ENCODE measurements around the gene NFYA.

Gene NFYA

DNA sequence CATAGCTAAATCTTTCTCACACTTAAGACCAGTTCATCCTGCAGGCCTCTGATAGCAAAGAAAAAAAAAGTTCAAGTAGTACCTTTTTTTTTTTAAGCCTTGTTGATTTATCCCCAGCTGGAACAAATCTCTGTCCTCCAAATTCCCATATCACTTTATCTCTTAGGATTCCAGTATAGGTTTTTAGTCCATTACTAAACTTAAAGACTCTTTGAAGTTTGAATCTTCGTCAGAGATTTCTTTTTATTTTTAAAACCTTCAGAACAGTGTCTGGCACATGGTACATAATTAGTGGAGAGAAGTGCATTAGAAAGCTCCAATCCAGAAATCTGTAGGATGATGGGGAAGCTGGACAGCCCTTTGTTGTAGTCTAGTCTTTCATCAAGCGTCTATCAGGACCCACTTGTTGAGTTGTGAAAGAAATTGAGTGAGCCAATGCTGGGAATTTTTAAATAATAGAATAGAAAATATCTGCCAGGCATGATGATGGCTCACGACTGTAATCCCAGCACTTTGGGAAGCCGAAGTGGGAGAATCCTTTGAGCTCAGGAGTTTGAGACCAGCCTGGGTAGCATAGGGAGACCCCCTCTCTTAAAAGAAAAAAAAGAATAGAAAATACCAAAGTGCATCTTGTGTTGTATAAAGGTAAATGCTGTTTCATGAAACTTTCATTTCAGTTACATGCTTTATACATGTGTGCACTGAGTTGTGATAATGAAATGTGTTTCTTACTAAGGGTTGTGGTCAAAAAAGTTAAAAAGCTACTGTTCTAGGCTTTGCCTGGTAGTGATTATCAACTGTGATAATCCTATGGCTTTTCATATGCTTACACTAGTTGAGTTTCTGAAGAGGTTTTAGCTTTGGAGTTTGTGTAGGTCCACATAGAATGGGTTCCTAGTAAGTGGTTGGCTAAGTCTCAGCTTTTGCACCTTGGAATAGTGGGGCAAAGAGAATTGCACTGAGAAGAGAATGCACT, 3.2 kb downstream of the NFYA start:
- Histone ChIP-seq H3K4me3 (ENCODE audit: low read depth, low read length) (no peak overlapping the region), H3K27ac (no peak overlapping the region), H3K4me1 (peaks cover 6% of the 10 kb centered on the region), H2AFZ (no peak overlapping the region), H3K27me3 (ENCODE audit: control insufficient read depth, insufficient read depth, low read length) (no peaks in the 10 kb centered on the region), H3K4me2 (ENCODE audit: low read length) (no peak overlapping the region), H3K9ac (no peak overlapping the region), H3K36me3 (ENCODE audit: control insufficient read depth, insufficient read depth, low read length) (no peaks in the 10 kb centered on the region), H3K9me3 (ENCODE audit: control insufficient read depth, low read length) (no peaks in the 10 kb centered on the region), H3K79me2 (peaks cover 8% of the 10 kb centered on the region)
- TF ChIP-seq, protein P1, sequence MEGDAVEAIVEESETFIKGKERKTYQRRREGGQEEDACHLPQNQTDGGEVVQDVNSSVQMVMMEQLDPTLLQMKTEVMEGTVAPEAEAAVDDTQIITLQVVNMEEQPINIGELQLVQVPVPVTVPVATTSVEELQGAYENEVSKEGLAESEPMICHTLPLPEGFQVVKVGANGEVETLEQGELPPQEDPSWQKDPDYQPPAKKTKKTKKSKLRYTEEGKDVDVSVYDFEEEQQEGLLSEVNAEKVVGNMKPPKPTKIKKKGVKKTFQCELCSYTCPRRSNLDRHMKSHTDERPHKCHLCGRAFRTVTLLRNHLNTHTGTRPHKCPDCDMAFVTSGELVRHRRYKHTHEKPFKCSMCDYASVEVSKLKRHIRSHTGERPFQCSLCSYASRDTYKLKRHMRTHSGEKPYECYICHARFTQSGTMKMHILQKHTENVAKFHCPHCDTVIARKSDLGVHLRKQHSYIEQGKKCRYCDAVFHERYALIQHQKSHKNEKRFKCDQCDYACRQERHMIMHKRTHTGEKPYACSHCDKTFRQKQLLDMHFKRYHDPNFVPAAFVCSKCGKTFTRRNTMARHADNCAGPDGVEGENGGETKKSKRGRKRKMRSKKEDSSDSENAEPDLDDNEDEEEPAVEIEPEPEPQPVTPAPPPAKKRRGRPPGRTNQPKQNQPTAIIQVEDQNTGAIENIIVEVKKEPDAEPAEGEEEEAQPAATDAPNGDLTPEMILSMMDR (IDR thresholded peaks at IDR 0.05) = no peak

GRCh38 chr6:41077536-41077935, 4.8 kb downstream of the NFYA start:
- TF ChIP-seq, protein P1 (IDR thresholded peaks at IDR 0.05) = no peak
- Histone ChIP-seq H3K27ac (no peak overlapping the region), H3K4me2 (ENCODE audit: low read length) (no peak overlapping the region), H3K9me3 (ENCODE audit: control insufficient read depth, low read length) (no peaks in the 10 kb centered on the region), H3K79me2 (peaks cover 8% of the 10 kb centered on the region), H3K4me1 (peaks cover 6% of the 10 kb centered on the region), H3K4me3 (ENCODE audit: low read depth, low read length) (no peak overlapping the region), H3K9ac (no peak overlapping the region), H3K36me3 (ENCODE audit: control insufficient read depth, insufficient read depth, low read length) (no peaks in the 10 kb centered on the region), H2AFZ (no peak overlapping the region), H3K27me3 (ENCODE audit: control insufficient read depth, insufficient read depth, low read length) (no peaks in the 10 kb centered on the region)

DNA sequence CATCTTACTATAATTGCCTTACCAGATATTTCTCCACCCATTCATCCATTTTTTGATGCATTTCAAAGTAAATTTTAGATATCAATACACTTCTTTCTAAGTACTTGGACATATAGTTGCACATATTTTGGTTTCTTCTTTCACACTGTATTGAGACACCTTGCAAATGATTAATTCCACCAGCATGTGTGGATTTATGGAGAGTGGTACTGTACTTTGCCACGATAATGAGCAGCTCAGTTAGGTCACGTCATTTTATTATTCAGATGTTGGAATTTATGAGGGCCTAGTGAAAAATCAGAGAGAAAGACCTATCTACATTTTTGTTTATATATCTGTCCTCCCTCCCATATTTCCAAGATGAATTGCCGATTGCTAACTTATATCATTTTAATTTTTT, 5.3 kb downstream of the NFYA start:
- no peak overlapping the region for H3K9ac ChIP-seq
- peaks cover 8% of the 10 kb centered on the region for H3K79me2 ChIP-seq
- H3K36me3 ChIP-seq (ENCODE audit: control insufficient read depth, insufficient read depth, low read length) = no peaks in the 10 kb centered on the region
- H3K4me2 ChIP-seq (ENCODE audit: low read length) = no peak overlapping the region
- H3K27me3 ChIP-seq (ENCODE audit: control insufficient read depth, insufficient read depth, low read length) = no peaks in the 10 kb centered on the region
- no peak overlapping the region for H2AFZ ChIP-seq
- peaks cover 6% of the 10 kb centered on the region for H3K4me1 ChIP-seq
- H3K4me3 ChIP-seq (ENCODE audit: low read depth, low read length) = no peak overlapping the region
- TF ChIP-seq, protein P1 (IDR thresholded peaks at IDR 0.05) = no peak
- no peaks in the 10 kb centered on the region for H3K9me3 ChIP-seq (ENCODE audit: control insufficient read depth, low read length)
- H3K27ac ChIP-seq = no peak overlapping the region

DNA sequence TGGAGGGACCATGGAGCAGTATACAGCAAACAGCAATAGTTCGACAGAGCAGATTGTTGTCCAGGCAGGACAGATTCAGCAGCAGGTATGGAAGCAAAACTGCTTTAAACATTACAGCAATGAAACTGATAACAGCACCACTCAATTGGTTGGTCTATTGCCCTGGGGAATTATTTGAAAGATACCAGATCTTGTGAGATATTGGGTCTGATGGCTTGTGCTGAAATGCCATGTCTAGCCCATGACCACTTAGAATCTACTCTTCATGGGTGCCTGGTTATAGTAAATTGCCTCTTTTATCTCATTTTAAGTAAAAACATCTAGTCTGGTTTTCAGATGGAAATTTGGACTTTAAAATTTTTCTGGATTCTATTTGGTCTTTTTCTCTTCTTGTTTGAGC, 6.3 kb downstream of the NFYA start:
- no peak overlapping the region for H3K9ac ChIP-seq
- H3K27me3 ChIP-seq (ENCODE audit: control insufficient read depth, insufficient read depth, low read length) = no peaks in the 10 kb centered on the region
- peaks cover 5% of the 10 kb centered on the region for H3K4me1 ChIP-seq
- H3K4me2 ChIP-seq (ENCODE audit: low read length) = no peak overlapping the region
- H3K79me2 ChIP-seq = peaks cover 8% of the 10 kb centered on the region
- no peak overlapping the region for H2AFZ ChIP-seq
- TF ChIP-seq, protein P1 (IDR thresholded peaks at IDR 0.05) = no peak
- H3K27ac ChIP-seq = no peak overlapping the region
- H3K36me3 ChIP-seq (ENCODE audit: control insufficient read depth, insufficient read depth, low read length) = no peaks in the 10 kb centered on the region
- no peaks in the 10 kb centered on the region for H3K9me3 ChIP-seq (ENCODE audit: control insufficient read depth, low read length)
- H3K4me3 ChIP-seq (ENCODE audit: low read depth, low read length) = no peak overlapping the region
